Left ventricle myocardium inferior (tissue), 1 donor: ENCODE data around the gene LGALS4. TPM values are rescaled to one million over a fixed set of nuclear protein-coding genes. Genes with fewer than 3 reads are reported as not detected.
"Not testable (repeated sequence)": the region's sequence is repeated elsewhere in the genome, so short reads cannot be mapped to it uniquely, and the experiment has no call there.

Experiments
- DNase-seq: peaks from one replicate; pipeline ENCODE4 v3.0.0-alpha.2; 2020
- H3K27ac ChIP-seq: fragments of 200-600 bp; replicated peaks from 2 replicates; pipeline ENCODE4 v1.8.0; 2021
- H3K27me3 ChIP-seq: fragments of 200-600 bp; 2 replicates; pipeline ENCODE4 v1.8.0; 2021; ENCODE audit warnings: low read depth
- H3K36me3 ChIP-seq: fragments of 200-600 bp; 2 replicates; pipeline ENCODE4 v1.8.0; 2021
- H3K4me1 ChIP-seq: fragments of 200-600 bp; 2 replicates; pipeline ENCODE4 v1.8.0; 2021
- H3K4me3 ChIP-seq: fragments of 200-600 bp; 2 replicates; pipeline ENCODE4 v1.8.0; 2021; ENCODE audit warnings: mild to moderate bottlenecking, moderate library complexity
- H3K9me3 ChIP-seq: fragments of 200-600 bp; replicated peaks from 2 replicates; pipeline ENCODE4 v1.8.0; 2021
- intact Hi-C: fragments of 100-400 bp; cut with micrococcal nuclease; formaldehyde crosslinking; loops from one replicate; pipeline ENCODE4 v1.11.0; 2022
- total RNA-seq: library from RNA; stranded (reverse); fragmentation: NEBNext Ultra II Directional; extraction: Animal tissue kit (Norgen Biotek cat#: 25700); gene quantifications from one replicate; pipeline ENCODE4 v1.2.1, GENCODE V29; 2021
- TF ChIP-seq, protein P1 (sequence below): fragments of 200-600 bp; IDR thresholded peaks from 2 replicates; pipeline ENCODE4 v1.8.0; 2021; ENCODE audit warnings: antibody characterized with exemption, mild to moderate bottlenecking, borderline replicate concordance
- donor health status: DM: no; HTN: yes; CAD: no; lungs with severe emphysema.

Gene LGALS4
- total RNA-seq, 1 donor from 2014 or later = 0.82 TPM

DNA sequence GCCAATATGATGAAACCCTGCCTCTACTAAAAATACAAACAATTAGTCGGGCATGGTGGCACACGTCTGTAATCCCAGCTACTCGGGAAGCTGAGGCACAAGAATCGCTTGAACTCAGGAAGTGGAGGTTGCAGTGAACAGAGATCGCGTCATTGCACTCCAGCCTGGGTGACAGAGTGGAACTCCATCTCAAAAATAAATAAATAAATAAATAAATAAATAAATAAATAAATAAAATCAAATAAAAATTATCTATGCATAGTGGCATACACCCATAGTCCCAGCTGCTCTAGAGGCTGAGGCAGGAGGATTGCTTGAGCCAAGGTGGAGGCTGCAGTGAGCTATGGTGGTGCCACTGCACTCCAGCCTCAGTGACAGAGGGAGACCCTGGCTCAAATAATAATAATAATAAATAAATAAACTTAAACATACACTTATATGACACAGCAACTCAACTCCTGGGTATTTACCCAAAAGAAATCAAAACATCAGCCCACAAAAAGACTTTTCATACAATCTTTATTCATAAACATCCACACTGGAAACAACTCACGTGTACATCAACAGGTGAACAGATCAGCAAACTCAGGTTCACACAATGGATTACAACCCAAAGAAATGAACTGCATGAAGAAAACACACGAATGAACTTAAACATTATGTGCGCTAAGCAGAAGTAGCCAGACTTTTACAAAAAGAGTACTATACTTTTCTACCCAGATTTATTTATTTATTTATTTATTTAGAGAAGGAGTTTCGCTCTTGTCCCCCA, 46.3 kb downstream of the LGALS4 start:
- Histone ChIP-seq H3K4me1 (peaks cover 9% of the 10 kb centered on the region), H3K27me3 (no peaks in the 10 kb centered on the region), H3K4me3 (no peak overlapping the region), H3K36me3 (no peaks in the 10 kb centered on the region), H3K27ac (no peak overlapping the region), H3K9me3 (no peaks in the 10 kb centered on the region)
- no peak for DNase-seq
- intact Hi-C loops = loop anchor here (10.0 kb wide), 1 partner anchor 68 kb away; the partner anchor contains the start of gene ECH1
- TF ChIP-seq, protein P1, sequence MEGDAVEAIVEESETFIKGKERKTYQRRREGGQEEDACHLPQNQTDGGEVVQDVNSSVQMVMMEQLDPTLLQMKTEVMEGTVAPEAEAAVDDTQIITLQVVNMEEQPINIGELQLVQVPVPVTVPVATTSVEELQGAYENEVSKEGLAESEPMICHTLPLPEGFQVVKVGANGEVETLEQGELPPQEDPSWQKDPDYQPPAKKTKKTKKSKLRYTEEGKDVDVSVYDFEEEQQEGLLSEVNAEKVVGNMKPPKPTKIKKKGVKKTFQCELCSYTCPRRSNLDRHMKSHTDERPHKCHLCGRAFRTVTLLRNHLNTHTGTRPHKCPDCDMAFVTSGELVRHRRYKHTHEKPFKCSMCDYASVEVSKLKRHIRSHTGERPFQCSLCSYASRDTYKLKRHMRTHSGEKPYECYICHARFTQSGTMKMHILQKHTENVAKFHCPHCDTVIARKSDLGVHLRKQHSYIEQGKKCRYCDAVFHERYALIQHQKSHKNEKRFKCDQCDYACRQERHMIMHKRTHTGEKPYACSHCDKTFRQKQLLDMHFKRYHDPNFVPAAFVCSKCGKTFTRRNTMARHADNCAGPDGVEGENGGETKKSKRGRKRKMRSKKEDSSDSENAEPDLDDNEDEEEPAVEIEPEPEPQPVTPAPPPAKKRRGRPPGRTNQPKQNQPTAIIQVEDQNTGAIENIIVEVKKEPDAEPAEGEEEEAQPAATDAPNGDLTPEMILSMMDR = no peak

DNA sequence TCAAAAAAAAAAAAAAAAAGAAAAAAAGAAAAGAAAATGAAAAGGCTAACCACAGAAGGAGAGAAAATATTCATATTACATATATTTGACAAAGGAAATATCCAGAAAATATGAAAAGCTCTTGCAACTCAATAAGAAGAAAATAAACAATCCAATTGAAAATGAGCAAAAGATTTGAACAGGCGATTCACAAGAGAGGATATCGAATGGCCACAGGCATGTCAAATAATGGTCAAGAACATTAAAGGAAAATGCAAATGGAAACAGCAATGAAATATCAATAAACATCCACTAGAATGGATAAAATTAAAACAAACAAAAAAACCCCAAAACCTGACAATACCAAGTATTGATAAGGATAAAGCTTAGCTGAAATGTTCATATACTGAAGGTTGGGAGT, 47.5 kb downstream of the LGALS4 start:
- DNase-seq = no peak
- TF ChIP-seq, protein P1 = no peak
- Histone ChIP-seq H3K27ac (no peak overlapping the region), H3K9me3 (no peaks in the 10 kb centered on the region), H3K36me3 (no peaks in the 10 kb centered on the region), H3K4me1 (peaks cover 9% of the 10 kb centered on the region), H3K27me3 (no peaks in the 10 kb centered on the region), H3K4me3 (no peak overlapping the region)
- intact Hi-C loops = loop anchor here (10.0 kb wide), 1 partner anchor 70 kb away; the partner anchor contains the start of gene ECH1

DNA sequence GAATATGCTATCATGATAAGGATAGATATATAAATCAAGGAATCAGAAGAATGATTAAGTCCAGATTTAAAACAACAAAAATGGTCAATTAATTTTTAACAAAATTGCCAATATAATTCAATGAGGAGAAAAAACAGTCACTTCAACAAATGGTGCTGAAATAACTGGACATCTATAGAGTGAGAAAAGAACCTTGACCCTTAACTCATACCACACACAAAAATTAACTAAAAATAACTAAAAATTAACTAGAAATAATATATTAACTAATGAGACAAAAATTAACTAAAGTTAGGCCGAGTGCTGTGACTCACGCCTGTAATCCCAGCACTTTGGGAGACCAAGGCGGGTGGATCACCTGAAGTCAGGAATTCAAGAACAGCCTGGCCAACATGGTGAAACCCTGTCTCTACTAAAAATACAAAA, 48.9 kb downstream of the LGALS4 start:
- intact Hi-C loops = loop anchor here (10.0 kb wide), 1 partner anchor 71 kb away; the partner anchor contains the start of gene ECH1
- Histone ChIP-seq H3K9me3 (no peaks in the 10 kb centered on the region), H3K4me3 (no peak overlapping the region), H3K27ac (no peak overlapping the region), H3K27me3 (no peaks in the 10 kb centered on the region), H3K4me1 (no peaks in the 10 kb centered on the region), H3K36me3 (no peaks in the 10 kb centered on the region)
- no peak for DNase-seq
- TF ChIP-seq, protein P1 = no peak

DNA sequence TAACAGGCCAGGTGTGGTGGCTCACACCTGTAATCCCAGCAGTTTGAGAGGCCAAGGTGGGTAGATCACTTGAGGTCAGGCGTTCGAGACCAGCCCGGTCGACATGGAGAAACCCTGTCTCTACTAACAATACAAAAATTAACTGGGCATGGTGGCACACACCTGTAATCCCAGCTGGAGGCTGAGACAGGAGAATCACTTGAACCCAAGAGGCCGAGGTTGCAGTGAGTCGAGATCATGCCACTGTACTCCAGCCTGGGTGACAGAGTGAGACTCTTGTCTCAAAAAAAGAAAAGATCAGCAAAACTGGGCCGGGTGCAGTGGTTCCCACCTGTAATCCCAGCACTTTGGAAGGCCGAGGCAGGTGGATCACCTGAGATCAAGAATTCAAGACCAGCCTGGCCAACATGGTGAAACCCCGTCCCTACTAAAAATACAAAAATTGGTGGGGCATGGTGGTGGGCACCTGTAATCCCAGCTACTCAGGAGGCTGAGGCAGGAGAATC, 50.8 kb downstream of the LGALS4 start:
- not testable (repeated sequence) for H3K27ac ChIP-seq, DNase-seq, H3K27me3 ChIP-seq, H3K9me3 ChIP-seq, H3K4me3 ChIP-seq, H3K4me1 ChIP-seq, H3K36me3 ChIP-seq
- intact Hi-C loops = loop anchor here (10.0 kb wide), 1 partner anchor 73 kb away; the partner anchor contains the start of gene ECH1

DNA sequence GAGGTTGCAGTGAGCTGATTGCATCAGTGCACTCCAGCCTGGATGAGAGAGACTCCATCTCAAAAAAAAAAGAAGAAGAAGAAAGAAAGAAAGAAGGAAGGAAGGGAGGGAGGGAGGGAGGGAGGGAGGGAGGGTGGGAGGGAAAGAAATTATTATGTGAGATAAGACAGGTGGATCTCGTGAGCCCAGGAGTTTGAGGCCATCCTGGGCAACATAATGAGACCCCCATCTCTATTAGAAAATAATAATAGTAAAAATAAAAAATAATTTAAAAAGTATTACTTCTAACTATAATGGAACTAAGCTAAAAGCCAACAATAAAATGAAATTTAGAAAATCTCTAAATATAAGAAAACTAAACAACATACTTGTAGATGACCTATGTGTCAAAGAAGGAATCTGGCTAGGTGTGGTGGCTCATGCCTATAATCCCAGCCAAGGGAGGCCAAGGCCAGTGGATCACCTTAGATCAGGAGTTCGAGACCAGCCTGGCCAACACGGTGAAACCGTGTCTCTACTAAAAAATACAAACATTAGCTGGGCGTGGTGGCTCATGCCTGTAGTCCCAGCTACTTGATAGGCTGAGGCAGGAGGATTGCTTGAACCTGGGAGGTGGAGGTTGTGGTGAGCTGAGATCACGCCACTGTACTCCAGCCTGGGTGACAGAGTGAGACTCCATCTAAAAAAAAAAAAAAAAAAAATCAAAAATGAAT, 51.8 kb downstream of the LGALS4 start:
- not testable (repeated sequence) for H3K27ac ChIP-seq, H3K36me3 ChIP-seq, H3K27me3 ChIP-seq, H3K4me1 ChIP-seq, DNase-seq, H3K4me3 ChIP-seq, H3K9me3 ChIP-seq
- intact Hi-C loops = loop anchor here (10.0 kb wide), 1 partner anchor 74 kb away; the partner anchor contains the start of gene ECH1

DNA sequence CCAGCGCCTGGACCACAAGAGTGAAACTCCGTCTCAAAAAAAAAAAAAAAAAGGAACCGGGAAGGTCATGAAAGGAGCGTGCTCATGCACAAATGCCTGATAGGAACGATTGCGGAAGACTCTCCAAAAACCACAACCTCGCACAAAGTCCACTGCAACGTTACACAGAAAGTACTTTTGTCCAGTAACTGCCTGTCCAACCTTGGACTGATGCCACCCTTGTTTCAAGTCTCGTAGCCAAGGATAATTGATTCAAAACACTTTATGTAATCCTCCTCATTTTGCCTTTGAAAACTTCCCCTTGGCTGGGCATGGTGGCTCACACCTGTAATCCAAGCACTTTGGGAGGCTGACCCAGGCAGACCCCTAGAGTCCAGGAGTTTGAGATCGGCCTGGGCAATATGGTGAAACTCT, 53.1 kb downstream of the LGALS4 start:
- Histone ChIP-seq H3K27me3 (no peaks in the 10 kb centered on the region), H3K36me3 (no peaks in the 10 kb centered on the region), H3K4me1 (no peaks in the 10 kb centered on the region), H3K9me3 (peaks cover 8% of the 10 kb centered on the region), H3K27ac (no peak overlapping the region), H3K4me3 (no peak overlapping the region)
- no peak for DNase-seq
- TF ChIP-seq, protein P1 = no peak
- intact Hi-C loops = loop anchor here (10.0 kb wide), 1 partner anchor 75 kb away; the partner anchor contains the start of gene ECH1

DNA sequence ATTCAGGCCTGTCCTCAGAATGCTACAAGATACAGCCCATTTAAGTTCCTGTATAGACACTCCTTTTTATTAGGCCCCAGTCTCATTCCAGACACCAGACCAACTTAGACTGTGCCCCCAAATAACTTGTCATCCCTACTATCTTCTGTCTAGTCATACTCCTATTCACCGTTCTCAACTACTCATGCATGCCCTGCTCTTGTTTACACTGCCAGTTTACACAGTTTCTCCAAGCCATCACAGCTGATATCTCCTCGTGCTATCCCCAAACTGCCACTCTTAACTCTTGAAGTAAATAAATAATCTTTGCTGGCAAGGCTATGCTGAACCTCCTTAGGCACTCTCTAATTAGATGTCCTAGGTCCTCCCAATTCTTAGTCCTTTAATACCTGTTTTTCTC, 58.5 kb downstream of the LGALS4 start:
- H3K9me3 ChIP-seq, H3K4me1 ChIP-seq, H3K27me3 ChIP-seq, intact Hi-C loops, H3K36me3 ChIP-seq, DNase-seq, H3K27ac ChIP-seq, H3K4me3 ChIP-seq: not testable (repeated sequence)

DNA sequence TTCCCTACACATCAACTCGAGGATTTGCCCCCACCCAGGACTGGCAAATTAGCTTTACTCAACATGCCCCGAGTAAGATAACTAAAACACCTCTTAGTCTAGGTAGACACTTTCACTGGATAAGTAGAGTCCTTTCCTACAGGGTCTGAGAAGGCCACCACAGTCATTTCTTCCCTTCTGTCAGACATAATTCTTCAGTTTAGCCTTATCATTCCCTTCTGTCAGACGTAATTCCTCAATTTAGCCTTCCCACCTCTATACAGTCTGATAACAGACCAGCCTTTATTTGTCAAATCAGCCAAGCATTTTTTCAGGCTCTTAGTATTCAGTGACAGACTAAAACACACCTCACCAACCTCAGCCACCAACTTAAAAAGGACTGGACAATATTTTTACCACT, 59.0 kb downstream of the LGALS4 start:
- DNase-seq, H3K27me3 ChIP-seq, H3K36me3 ChIP-seq, intact Hi-C loops, H3K27ac ChIP-seq, H3K9me3 ChIP-seq, H3K4me3 ChIP-seq, H3K4me1 ChIP-seq: not testable (repeated sequence)
